RWPE2 (cell line): ENCODE data around the gene KRT26.
A peak's percentile ranks its signal among the peaks of the same experiment; 100 is the strongest.

ENCODE experiments used
- ATAC-seq: fragments of 200-7000 bp; cut with Tn5 transposase; 3 replicates; pipeline ENCODE4 v1.9.1; 2021; ENCODE audit warnings: low read depth
- DNase-seq: peaks from one replicate; pipeline ENCODE4 v3.0.0-alpha.2; 2020; ENCODE audit warnings: low spot score
- H3K27ac ChIP-seq: fragments of 450-650 bp; 2 replicates; pipeline ENCODE4 v1.5.1; 2017; ENCODE audit warnings: mild to moderate bottlenecking; ENCODE audit not compliant: poor library complexity, severe bottlenecking
- H3K27me3 ChIP-seq: fragments of 250-450 bp; sonication (Bioruptor Pico); 2 replicates; pipeline ENCODE4 v1.5.1; 2021; ENCODE audit warnings: mild to moderate bottlenecking, moderate library complexity; ENCODE audit not compliant: insufficient read depth, poor library complexity, severe bottlenecking
- H3K36me3 ChIP-seq: fragments of 250-450 bp; sonication (Bioruptor Pico); 2 replicates; pipeline ENCODE4 v1.5.1; 2020; ENCODE audit warnings: low read depth, mild to moderate bottlenecking, moderate library complexity
- H3K4me1 ChIP-seq: fragments of 250-450 bp; sonication (Bioruptor Pico); 2 replicates; pipeline ENCODE4 v1.5.1; 2021; ENCODE audit warnings: mild to moderate bottlenecking, moderate library complexity; ENCODE audit not compliant: insufficient read depth, poor library complexity, severe bottlenecking
- H3K4me3 ChIP-seq: fragments of 250-450 bp; sonication (Bioruptor Pico); 2 replicates; pipeline ENCODE4 v1.5.1; 2021; ENCODE audit warnings: mild to moderate bottlenecking, moderate library complexity; ENCODE audit not compliant: severe bottlenecking
- H3K9me3 ChIP-seq: fragments of 250-450 bp; sonication (Bioruptor Pico); 2 replicates; pipeline ENCODE4 v1.5.1; 2021; ENCODE audit warnings: mild to moderate bottlenecking, moderate library complexity; ENCODE audit not compliant: severe bottlenecking
- CTCF ChIP-seq: fragments of 450-650 bp; IDR thresholded peaks from one replicate; pipeline ENCODE4 v1.5.1; 2017; ENCODE audit warnings: mild to moderate bottlenecking, moderate library complexity; ENCODE audit not compliant: poor library complexity, severe bottlenecking

Gene KRT26

DNA sequence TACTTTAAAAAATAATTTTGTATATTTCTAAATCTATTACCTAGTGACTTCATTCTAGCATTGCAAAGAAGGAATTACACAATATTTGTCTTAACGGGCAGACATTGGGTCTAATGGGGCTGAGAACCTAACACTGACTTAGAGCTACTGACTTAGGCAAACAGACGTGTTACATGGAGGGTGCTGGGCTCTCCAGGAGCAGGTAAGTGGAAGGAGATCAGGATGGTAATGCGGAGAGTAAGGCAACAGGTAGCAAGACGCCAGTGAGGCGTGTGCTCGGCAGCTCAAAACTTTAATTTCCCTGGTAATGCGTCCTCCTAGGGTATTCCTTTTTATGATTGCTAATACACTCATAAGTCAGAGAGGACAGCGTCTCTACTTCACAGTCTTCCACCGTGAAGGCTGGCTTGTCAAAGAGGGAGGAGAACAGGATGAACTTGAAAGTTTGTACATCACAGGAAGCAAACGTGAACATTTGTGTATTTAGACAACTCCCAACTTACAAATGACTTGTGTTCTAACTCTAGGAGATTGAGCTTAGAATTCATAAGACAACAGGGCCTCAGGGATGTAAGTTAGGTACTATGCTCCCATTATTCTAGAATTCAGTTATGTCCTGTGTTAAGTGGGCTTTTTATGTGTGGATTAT lies 23.1 kb upstream of the KRT26 start:
- no peak for TF ChIP-seq CTCF
- Histone ChIP-seq H3K27ac (no peak overlapping the region), H3K36me3 (no peaks in the 10 kb centered on the region), H3K27me3 (no peaks in the 10 kb centered on the region), H3K4me1 (no peaks in the 10 kb centered on the region), H3K9me3 (no peaks in the 10 kb centered on the region), H3K4me3 (no peak overlapping the region)
- ATAC-seq (no peak), DNase-seq (no peak)

GRCh38 chr17:40794466-40794865 lies 22.5 kb upstream of the KRT26 start:
- DNase-seq (no peak), ATAC-seq (no peak)
- no peaks in the 10 kb centered on the region for H3K36me3 ChIP-seq
- H3K4me1 ChIP-seq: no peaks in the 10 kb centered on the region
- no peaks in the 10 kb centered on the region for H3K9me3 ChIP-seq
- no peak overlapping the region for H3K4me3 ChIP-seq
- no peak overlapping the region for H3K27ac ChIP-seq
- TF ChIP-seq CTCF: no peak
- H3K27me3 ChIP-seq: no peaks in the 10 kb centered on the region

GRCh38 chr17:40793832-40794231 lies 21.8 kb upstream of the KRT26 start:
- Histone ChIP-seq H3K36me3 (no peaks in the 10 kb centered on the region), H3K9me3 (no peaks in the 10 kb centered on the region), H3K4me1 (no peaks in the 10 kb centered on the region), H3K4me3 (no peak overlapping the region), H3K27me3 (no peaks in the 10 kb centered on the region), H3K27ac (no peak overlapping the region)
- ATAC-seq (no peak), DNase-seq (no peak)
- TF ChIP-seq CTCF: no peak

DNA sequence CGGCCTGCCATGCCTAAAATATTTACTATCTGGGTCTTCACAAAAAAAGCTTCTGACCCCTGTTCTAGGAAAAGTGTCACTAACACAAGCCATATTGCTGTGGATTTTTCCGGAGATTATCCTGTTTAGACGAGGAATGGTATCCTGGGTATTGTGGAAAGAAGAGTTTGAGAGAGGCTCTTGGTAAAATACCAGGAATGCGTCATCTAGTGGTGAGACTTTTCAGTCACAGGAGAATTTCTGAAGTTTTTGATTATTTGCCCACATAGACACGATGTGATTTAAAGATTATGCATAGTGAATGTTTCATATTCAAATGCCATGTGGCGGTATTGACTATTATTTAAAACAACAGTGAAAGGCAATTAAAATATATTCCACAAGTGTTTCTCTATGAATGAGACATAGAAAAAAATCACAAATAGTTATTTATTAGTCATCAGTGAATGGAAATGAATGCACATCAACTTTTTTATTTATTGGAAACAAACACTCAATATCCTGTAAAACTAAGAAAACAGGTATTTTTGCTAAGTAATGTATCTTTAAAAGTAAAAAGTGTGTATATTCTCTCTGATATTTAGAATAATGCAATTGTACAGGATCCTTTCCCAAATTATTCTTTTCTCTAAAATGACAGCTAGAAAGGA lies 19.9 kb upstream of the KRT26 start:
- Histone ChIP-seq H3K36me3 (no peaks in the 10 kb centered on the region), H3K9me3 (no peaks in the 10 kb centered on the region), H3K27ac (no peak overlapping the region), H3K4me1 (no peaks in the 10 kb centered on the region), H3K27me3 (no peaks in the 10 kb centered on the region), H3K4me3 (no peak overlapping the region)
- ATAC-seq: no peak
- peak; percentile 75 for TF ChIP-seq CTCF
- no peak for DNase-seq

GRCh38 chr17:40791111-40791510 lies 19.1 kb upstream of the KRT26 start:
- DNase-seq: no peak
- Histone ChIP-seq H3K4me1 (no peaks in the 10 kb centered on the region), H3K36me3 (no peaks in the 10 kb centered on the region), H3K27me3 (no peaks in the 10 kb centered on the region), H3K9me3 (no peaks in the 10 kb centered on the region), H3K27ac (no peak overlapping the region), H3K4me3 (no peak overlapping the region)
- no peak for TF ChIP-seq CTCF
- no peak for ATAC-seq
